GM12891 (cell line): ENCODE measurements around the gene KAT7.

Experiments
- POLR2A ChIP-seq: IDR thresholded peaks from 2 replicates; pipeline ENCODE4 v1.6.1; 2011; ENCODE audit warnings: low read depth, low read length, control low read depth
- POLR2AphosphoS5 ChIP-seq: IDR thresholded peaks from 2 replicates; pipeline ENCODE4 v1.6.1; 2011; ENCODE audit warnings: low read depth, low read length, control low read depth
- TAF1 ChIP-seq: IDR thresholded peaks from 2 replicates; pipeline ENCODE4 v1.6.1; 2011; ENCODE audit warnings: low read depth, low read length, control low read depth

DNA sequence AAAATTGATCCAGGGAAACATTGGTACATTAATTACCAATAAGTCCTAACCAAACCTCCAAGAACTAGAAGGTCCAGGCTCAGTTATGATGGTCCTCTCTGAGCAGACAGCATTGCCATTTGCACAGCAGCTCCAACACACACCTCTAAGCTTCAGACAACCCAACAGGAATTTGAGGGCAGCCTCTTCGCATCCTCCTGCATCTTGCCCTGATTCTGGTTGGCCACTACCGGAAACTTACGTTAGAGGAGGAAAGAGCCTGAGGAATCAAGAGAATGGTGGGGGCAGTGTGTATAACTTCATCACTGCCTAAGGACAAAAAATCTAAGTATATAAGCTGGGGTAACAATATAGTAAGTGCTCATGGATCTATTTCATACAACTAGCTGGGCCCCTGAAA lies 40.3 kb upstream of the KAT7 start:
- TF ChIP-seq POLR2AphosphoS5: no peak
- TF ChIP-seq TAF1: no peak
- no peak for TF ChIP-seq POLR2A
